HG02852 (cell line): ENCODE results near the gene KCNJ18.
"Not testable (repeated sequence)": the region's sequence is repeated elsewhere in the genome, so short reads cannot be mapped to it uniquely, and the experiment has no call there.

ENCODE experiments used
- ATAC-seq: cut with Tn5 transposase; IDR thresholded peaks from one replicate; pipeline ENCODE4 v1.9.1; 2021; ENCODE audit warnings: mild to moderate bottlenecking, moderate library complexity; ENCODE audit not compliant: unreplicated experiment

Gene KCNJ18

DNA sequence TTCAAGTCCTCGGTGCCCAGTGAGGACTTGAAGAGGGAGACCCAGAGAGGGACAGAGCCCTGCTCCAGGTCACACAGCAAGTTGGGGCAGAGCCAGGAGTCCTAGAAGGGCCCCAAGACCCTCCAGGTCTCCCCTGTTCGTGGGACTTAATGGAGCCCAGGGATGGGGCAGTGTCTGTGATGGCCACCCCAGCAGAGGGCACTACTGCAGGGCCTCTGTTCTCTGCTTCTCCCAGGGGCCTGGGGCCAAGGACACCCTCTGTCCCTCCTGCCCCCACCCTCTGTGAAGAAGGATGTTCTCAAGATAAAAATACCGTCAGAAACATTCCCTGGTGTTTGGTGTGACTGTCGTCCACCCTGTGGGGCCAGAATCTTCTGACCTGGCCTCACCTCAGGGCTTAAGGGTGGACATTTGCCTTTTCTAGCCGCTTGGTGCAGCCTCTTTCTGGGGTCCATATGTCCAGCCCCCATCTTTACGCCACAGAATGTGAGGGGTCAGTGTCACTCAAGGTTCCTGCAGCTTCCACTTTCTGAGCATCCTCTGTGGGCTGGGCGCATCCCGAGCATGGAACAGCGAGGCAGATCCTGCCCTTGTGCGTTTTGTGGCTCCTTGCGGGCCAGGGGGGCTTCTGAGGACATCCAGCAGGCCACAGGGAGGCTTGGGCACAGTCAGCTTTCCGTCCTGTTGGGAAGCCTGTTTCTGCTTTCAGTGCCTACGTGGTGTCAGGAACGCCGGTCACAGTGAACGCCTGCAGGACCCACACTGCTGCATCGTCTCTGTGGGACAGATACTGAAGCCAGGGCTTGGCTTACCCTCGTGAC, at the start of gene KCNJ18:
KCNJ18 (plus strand) TSS at position 641 of the 821 bp plus-strand sequence. CDS start 10,264 bp downstream, outside the sequence.
- not testable (repeated sequence) for ATAC-seq

DNA sequence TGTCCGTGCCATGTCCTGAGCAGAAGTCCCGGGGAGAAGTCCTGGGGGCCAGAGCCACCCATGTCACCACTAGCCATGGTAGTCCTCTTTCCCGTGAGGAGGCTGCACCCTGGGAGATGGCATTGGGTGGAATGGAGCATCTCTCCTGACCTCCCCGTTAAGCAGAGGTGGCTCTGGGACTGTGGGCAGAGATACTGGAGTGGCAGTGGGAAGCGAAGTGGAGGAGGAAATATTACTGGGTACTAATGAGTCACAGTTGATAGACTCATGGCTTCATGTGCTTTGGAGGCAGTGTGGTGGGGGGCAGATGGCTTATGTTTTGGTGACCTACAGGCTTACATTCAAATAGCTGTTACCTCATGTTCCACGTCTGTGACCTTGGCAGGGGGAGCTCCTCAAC, 44.2 kb upstream of the KCNJ18 start:
- ATAC-seq, result not testable (repeated sequence)

DNA sequence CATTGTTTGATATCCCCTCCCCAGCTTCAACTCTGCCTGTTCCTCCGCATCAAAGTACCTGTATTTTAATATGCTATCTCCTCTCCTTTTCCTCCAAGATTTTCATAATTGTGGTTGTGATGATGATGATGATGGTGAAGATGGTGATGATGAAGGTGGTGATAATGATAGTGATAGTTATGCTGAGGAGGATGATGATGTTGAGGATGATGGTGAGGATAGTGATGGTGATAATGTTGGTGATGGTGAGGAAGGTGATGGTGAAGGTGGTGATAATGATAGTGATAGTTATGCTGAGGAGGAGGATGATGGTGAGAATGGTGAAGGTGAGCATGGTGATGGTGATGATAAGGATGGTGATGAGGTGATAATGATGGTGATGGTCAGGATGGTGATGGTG, 42.3 kb upstream of the KCNJ18 start:
- not testable (repeated sequence) for ATAC-seq

DNA sequence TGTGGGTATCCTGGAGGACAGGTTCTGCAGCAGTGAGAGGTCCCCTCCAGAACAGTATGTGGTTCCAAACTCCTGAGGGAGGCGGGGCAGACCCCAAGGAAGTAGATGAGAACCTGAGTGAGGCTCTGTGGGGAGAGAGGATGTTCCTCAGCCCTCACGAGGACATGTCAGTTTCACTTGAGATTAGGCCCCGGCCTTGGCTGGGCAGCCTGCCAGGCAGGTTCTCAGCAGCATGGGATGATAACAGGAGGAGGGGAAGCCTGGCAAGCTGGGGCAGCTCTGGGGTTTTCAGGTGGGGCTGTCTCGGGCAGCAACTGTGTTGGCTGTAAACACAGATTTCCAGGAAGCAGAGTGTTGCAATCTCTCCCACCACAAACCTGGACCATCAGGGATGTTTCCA, 40.3 kb upstream of the KCNJ18 start:
- not testable (repeated sequence) for ATAC-seq

DNA sequence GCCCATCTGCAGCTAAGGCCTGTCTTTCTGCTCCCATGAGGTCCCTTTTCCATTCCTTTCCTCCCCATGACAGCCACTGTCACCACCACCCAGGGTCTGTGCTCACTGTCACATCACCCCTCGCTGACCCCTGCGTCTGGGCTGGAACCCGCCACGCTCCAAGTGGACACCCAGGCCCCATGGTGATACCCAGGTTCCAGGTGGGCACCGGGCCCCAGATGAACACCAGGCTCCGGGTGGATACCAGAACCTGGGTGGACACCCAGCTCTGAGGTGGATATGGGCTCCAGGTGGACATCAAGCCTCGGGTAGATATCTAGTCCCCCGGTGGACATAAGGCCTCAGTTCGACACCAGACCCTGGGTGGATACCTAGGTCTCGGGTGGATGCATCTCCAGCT, 39.1 kb upstream of the KCNJ18 start:
- ATAC-seq, result not testable (repeated sequence)

DNA sequence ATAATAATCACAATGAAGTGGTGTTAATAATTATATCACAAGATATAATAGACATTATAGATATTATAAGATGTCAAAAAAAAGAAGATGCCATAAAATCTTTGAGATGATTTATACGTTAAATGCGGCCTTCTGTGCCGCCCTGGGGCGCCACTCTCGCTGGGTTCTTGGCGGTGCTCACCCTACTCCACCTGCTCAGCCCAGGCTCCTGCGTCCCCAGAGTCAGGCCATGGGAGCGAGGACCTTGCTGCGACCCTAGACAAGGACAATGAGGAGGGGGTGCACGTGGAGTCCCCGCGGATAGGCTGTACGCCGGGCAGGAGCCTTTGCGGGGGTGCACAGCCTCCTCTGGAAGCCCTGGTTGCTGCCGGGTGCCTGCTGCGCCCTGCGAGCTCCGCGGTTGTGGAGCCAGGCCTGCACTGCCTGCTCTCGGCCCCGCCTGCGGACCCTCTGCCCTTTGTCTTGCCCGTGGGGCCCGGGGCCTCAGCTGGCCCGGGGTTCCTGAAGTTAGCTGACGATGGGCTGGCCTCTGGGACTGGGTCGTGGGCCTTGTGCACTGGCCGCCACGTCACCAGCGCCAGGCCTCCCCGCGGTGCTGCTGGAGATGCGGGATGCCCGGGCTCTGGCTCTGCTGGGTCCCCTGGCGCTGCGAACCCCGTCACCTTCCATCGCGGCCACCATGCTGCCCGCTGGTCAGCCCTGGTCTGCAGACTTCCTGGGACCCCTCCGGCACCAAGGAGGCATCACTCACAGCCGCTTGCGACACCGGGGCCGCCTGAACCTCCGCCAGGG, 35.6 kb upstream of the KCNJ18 start:
- ATAC-seq, result not testable (repeated sequence)

DNA sequence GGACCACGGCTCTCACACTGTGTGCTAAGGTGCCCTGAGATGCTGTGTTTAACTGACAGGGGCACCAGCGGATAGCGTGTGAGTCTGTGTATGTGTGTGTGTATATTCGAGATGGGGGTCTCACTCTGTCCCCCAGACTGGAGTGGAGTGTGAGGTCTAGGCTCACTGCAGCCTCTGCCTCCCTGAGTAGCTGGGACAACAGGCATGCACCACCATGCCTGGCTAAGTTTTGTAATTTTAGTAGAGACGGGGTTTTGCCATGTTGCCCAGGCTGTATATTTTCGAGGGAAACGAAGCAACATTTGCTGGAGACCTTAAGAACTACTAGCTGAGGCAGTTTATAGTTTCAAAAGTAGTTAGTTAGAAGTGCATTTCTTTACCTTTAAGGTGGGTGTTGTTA, 32.7 kb upstream of the KCNJ18 start:
- not testable (repeated sequence) for ATAC-seq

DNA sequence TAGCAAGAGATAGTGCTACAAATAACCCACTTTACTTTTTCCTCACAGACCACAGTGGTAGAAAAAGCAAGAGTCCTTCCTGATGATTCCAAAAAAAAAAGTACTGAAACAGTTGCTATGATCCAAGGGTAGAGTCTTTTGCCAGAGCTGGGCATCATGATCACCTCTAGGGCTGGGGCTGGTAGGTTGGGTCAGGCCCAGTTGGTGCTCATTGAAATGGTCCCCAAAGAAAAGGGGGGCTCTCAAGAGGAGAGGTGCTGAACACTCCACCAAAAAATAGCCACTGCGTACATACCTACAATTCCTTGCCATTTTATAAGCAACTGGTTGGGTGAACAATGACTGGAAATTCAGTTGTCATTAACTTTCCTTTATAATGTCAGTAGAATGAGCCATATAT, 30.9 kb upstream of the KCNJ18 start:
- not testable (repeated sequence) for ATAC-seq

DNA sequence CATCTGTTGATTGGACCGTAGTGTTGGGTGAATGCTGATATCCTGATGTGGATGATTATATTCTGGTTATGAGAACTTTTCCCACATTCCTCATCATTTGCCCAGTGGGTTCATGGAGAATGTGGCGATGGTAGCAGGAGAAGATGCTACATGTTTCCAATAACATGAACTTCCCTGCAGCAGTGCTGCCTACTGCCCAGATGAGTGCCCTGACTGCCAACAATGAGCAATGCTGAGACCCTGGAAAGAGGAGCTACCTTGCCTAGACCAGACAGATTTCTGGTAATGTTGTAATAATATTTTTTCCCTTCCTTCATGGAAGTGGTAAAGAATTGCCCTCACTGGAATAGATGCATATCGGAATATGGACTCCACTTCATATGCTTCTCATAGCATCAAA, 29.2 kb upstream of the KCNJ18 start:
- not testable (repeated sequence) for ATAC-seq

DNA sequence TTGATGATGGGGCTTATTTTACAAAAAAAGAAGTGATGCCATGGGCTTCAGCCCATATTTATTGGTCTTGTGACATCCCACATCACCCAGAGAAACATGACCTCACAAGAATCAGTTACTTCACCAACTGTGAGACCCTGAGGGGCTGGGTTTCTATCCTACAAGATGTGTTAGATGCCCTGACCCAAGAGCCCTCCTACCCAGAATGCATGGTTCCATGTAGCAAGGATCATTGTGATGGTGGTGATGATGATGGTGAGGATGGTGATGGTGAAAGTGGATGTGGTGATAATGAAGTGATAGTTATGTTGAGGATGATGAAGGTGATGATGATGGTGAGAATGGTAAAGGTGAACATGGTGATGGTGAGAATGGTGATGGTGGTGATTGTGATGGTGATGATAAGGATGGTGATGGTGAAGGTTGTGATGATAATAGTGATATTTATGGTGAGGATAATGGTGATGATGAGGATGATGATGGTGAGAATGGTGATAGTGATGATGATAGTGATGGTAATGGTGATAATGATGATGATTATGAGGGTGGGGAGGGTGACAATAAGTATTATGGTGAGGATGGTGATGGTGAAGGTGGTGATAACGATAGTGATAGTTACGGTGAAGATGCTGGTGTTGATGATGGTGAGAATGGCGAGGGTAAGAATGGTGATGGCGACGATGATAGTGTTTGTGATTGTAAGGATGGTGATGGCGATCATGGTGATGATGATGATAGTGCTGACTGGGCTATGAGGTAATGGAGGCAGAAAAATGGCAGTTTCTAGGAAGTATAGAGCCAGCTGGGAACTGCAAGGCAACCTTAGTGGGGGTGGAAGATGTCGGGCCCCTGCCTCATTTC, 28.5 kb upstream of the KCNJ18 start:
- not testable (repeated sequence) for ATAC-seq

DNA sequence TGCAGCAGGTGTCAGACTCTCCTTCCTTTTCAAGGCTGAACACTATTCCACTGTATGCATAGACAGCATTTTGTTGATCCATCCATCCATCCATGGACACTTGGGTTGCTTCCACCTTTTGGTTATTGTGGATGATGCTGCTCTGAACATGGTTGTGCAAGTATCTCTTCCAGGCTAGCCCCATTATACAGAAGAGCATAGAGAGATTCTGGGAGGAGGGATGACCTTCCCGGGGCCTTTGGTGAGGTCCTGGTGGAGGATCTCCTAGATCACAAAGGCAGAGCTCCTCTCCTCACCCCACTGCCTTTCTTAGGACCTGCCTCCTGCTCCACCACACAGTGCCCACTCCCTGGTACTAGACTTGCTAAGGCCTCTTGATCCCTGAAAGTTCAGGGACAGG, 27.2 kb upstream of the KCNJ18 start:
- not testable (repeated sequence) for ATAC-seq

DNA sequence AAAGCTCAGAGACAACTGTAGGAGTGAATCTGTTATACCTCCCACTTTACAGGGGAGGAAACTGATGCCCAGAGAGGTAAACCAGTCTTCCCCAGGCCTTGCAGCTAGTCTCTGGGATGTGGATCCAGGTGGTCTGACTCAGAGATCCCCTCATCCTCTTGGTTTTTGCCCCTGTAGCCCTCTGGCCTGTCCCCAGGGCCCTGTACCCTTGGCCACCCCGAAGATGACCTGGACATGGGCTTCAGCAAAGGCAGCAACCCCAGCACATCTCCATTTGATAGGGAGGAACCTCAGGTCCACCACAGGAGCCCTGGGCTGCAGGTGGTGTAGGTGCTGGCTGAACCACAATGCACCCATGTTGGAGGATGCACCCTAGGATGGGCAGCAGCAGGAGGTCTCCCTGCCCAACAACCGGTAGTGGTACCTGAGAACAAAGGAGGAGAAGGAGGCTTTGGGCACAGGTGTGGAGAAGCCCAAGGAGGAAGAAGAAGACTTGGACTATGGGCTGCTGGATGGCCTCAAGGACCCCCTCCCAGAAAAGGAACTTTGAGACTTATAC, 26.3 kb upstream of the KCNJ18 start:
- ATAC-seq, result not testable (repeated sequence)

DNA sequence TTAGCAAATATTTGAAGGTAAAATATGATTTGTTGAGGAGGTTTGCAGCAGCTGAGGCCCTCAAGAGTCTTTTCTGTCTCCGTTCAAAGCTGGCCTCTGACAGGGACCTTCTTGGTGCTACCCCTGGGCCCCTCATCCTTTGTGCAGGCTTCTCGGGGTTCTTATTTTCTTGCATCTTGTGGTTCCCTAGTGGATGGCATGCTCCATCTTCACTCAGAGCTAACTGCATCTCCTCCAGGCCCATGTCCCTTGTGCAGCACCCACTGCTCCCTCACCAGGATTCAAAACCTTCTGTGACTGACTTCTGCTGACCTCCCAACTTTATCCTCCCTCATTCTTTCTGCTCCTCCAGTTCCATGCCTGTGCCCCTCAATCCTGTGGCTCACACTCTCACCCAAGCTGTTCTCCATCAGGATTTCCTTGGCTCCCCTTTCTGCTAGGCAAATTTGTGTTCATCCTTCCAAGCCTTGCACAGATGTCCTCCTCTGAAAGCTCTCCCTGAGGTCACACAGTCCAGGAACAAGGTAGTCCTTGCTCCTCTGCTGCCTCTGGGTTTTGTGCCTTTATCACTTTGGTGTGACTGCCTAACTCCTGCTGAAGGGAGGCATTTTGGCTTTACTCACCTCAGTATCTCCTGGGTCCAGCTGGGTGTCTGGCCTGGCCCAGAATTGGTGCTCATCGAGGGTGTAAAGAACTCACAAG, 25.5 kb upstream of the KCNJ18 start:
- not testable (repeated sequence) for ATAC-seq

DNA sequence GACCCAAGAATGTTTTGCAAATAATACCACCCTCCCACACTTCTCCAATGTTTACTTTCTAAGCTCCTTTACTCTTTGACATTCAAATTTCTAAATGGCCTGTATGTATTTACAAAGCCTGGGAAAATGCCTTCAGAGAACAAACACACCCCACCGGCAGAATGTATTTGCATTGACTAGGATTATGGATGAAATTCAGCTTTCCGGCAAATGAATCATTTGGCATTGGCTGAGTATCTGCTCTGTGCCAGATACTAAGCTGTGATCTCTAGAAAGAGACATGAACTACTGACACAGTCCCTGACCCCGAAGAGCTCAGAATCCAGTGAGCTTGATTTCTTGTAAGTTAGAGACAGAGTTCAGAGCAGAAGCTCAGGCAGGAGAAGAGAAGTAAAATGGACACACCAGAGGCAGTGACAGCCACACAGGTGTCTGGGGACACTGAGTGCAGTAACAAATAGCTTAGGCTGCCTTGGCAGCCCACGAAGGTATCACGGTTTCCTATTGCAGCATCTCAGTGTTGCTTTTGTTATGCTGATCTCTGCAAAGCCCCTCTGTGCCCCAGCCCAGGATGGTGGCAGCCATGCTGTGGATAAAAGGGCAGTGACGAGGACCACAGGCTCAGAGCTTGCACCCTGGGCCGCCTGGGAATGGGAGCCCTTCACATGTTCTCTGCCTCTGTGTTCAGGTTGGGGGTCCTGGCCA, 24.8 kb upstream of the KCNJ18 start:
- ATAC-seq, result not testable (repeated sequence)

DNA sequence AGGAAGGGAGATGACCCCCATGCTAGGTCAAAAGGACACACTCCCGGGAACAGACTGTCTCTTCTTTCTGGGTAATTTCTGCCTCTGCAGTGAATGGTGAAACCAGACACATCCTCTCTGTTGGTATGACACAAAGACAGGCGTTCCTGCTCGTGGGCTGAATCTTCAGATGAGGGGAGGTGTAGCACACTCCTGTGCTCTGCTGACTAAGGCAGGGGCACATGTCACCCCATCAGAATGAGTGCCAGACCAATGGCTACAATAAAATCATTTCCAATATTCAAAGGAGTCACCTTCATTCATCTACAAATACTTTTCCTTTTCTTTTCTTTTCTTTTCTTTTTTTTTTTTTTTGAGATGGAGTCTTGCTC, 24.2 kb upstream of the KCNJ18 start:
- ATAC-seq, result not testable (repeated sequence)

DNA sequence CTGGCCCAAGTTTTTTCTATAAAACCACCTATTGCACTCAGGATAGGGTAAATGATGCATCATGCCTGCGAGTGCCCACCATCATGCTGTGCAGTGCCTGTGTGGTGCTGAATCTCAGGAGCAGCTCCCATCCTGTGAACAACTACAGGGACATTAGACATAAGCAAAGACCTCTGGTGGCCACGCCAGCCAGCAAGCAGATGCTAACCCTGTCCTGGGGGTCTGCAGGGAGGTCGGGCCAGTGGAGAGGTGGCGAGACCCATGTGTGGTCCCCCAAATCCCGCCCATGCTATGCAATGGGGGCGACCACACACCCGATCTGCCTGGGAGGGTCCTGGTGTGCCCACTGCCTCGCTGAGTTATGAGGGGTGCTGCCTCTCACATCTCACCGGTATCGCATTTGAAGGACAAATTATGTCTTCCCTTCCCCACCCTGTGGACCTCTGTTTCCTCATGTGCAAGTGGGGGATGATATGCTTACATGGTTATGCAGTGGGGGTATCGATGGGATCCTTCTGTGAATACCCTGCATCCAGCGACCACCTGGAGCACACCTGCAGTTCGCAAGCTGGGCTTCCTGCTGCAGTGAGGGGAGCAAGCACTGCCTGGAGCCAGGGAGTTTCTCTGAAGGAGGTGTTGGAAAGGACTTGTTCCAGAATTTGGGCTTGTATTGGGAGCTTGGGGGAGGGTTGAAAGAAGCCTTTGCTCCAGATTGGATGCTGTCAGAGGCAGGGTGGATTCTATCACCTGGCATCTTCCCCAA, 23.4 kb upstream of the KCNJ18 start:
- not testable (repeated sequence) for ATAC-seq

DNA sequence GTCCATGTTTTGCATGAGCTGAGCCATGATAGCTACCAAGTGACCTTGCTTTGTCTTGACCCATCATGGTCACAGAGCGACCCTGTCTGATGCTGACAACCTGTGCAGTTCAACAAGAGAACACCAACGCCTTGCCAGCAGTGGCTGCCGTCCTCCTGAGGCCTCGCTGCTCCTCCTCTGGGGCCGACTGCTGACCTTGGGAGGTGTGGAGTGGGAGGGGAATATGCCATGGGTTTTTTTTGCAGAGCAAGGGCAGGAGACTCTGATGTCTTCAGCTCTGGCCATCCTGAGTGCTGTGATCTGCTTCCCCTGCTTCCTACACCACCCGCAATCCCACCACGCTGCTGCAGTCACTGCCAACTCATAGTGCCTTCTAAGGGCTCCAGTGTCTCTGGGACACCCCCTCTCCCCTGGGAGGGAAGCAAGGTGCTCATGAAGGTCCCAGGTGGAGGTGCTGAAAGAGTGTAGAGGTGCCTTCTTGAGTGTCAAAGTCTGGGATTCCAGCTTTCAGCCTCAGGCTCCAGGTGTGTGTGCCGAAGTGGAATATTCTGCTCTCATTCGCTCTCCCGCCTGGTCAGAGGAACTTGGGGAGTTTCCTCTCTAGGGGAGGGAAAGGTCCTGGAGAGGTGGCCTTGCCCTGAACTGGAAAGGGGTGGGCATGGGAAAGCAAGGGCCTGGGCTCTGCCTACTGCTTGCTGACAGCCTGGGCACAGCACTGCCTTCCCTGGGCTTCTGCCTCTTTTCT, 22.5 kb upstream of the KCNJ18 start:
- not testable (repeated sequence) for ATAC-seq
